SK-N-SH treated with all-trans-retinoic acid at 6 μM for 48 hours (cell line): ENCODE data around the gene ZFHX3.

Source experiments
- BACH2 ChIP-seq: fragments of 250-450 bp; sonication (Bioruptor Pico); IDR thresholded peaks from 2 replicates; pipeline ENCODE4 v1.9.0; 2021; ENCODE audit warnings: mild to moderate bottlenecking, borderline replicate concordance
- PATZ1 ChIP-seq: fragments of 250-450 bp; sonication (Bioruptor Pico); IDR thresholded peaks from 2 replicates; pipeline ENCODE4 v1.8.0; 2020; ENCODE audit warnings: mild to moderate bottlenecking, moderate library complexity, borderline replicate concordance
- ZC3H10 ChIP-seq: fragments of 250-450 bp; sonication (Bioruptor Pico); IDR thresholded peaks from 2 replicates; pipeline ENCODE4 v1.5.1; 2021; ENCODE audit warnings: mild to moderate bottlenecking, moderate library complexity

GRCh38 chr16:73047536-73048291 is at the start of gene ZFHX3:
- TF ChIP-seq ZC3H10 (CRISPR knock-in tag) (no peak), PATZ1 (CRISPR knock-in tag) (no peak), BACH2 (CRISPR knock-in tag) (no peak)
